ENCODE measurements around the gene LRRFIP2.
"Not testable (repeated sequence)": the region's sequence is repeated elsewhere in the genome, so short reads cannot be mapped to it uniquely, and the experiment has no call there.

The LRRFIP2 gene

GRCh38 chr3:37183375-37183831 lies 9.0 kb upstream of the LRRFIP2 start:
- DNase-seq = peak; percentile 96

GRCh38 chr3:37182816-37183215 lies 8.4 kb upstream of the LRRFIP2 start:
- no peak for DNase-seq

- DNase-seq = no peak
Measured at GRCh38 chr3:37181756-37182155, 7.4 kb upstream of the LRRFIP2 start.

GRCh38 chr3:37179144-37179967 lies 5.0 kb upstream of the LRRFIP2 start:
- DNase-seq = no peak

- DNase-seq = no peak
Measured at GRCh38 chr3:37173806-37174205, 576 bp downstream of the LRRFIP2 start.

- no peak for DNase-seq
Measured at GRCh38 chr3:37171144-37171543, 3.2 kb downstream of the LRRFIP2 start.

GRCh38 chr3:37170513-37170912 lies 3.9 kb downstream of the LRRFIP2 start:
- DNase-seq = no peak

GRCh38 chr3:37170060-37170459 lies 4.3 kb downstream of the LRRFIP2 start:
- DNase-seq = no peak

GRCh38 chr3:37168896-37169295 lies 5.5 kb downstream of the LRRFIP2 start:
- no peak for DNase-seq

- peak; percentile 92 for DNase-seq
Measured at GRCh38 chr3:37163262-37164015, 10.9 kb downstream of the LRRFIP2 start.

- no peak for DNase-seq
Measured at GRCh38 chr3:37162501-37163245, 11.7 kb downstream of the LRRFIP2 start.

- peak; percentile 58 for DNase-seq
Measured at GRCh38 chr3:37161351-37161750, 13.0 kb downstream of the LRRFIP2 start.

GRCh38 chr3:37155782-37156181 lies 18.6 kb downstream of the LRRFIP2 start:
- no peak for DNase-seq

- no peak for DNase-seq
Measured at GRCh38 chr3:37154668-37155314, 19.6 kb downstream of the LRRFIP2 start.

GRCh38 chr3:37150621-37151020 lies 23.8 kb downstream of the LRRFIP2 start:
- peak; percentile 17 for DNase-seq

GRCh38 chr3:37149257-37149656 lies 25.1 kb downstream of the LRRFIP2 start:
- no peak for DNase-seq

GRCh38 chr3:37148208-37148607 lies 26.2 kb downstream of the LRRFIP2 start:
- DNase-seq = no peak

- DNase-seq = no peak
Measured at GRCh38 chr3:37147666-37148065, 26.7 kb downstream of the LRRFIP2 start.

- DNase-seq = not testable (repeated sequence)
Measured at GRCh38 chr3:37146927-37147326, 27.5 kb downstream of the LRRFIP2 start.

- no peak for DNase-seq
Measured at GRCh38 chr3:37145611-37146010, 28.8 kb downstream of the LRRFIP2 start.

- no peak for DNase-seq
Measured at GRCh38 chr3:37144806-37145205, 29.6 kb downstream of the LRRFIP2 start.

- no peak for DNase-seq
Measured at GRCh38 chr3:37143821-37144220, 30.6 kb downstream of the LRRFIP2 start.

- no peak for DNase-seq
Measured at GRCh38 chr3:37141676-37142075, 32.7 kb downstream of the LRRFIP2 start.
